HG03066 (cell line): ENCODE data around the gene DOC2B.
"Not testable (repeated sequence)": the region's sequence is repeated elsewhere in the genome, so short reads cannot be mapped to it uniquely, and the experiment has no call there.

Source experiments
- ATAC-seq: cut with Tn5 transposase; IDR thresholded peaks from one replicate; pipeline ENCODE4 v1.9.1; 2021; ENCODE audit warnings: low read depth; ENCODE audit not compliant: unreplicated experiment

Gene DOC2B

GRCh38 chr17:193426-193810 lies 12.0 kb upstream of the DOC2B start:
- no peak for ATAC-seq

GRCh38 chr17:192666-193425 lies 11.4 kb upstream of the DOC2B start:
- no peak for ATAC-seq

GRCh38 chr17:189444-189843 lies 8.0 kb upstream of the DOC2B start:
- no peak for ATAC-seq

GRCh38 chr17:187130-187529 lies 5.7 kb upstream of the DOC2B start:
- no peak for ATAC-seq

GRCh38 chr17:185445-186138 lies 4.1 kb upstream of the DOC2B start:
- ATAC-seq: no peak

GRCh38 chr17:183021-183420 lies 1.6 kb upstream of the DOC2B start:
- no peak for ATAC-seq

GRCh38 chr17:182050-182751 lies 751 bp upstream of the DOC2B start:
- no peak for ATAC-seq

- ATAC-seq: no peak
Measured at GRCh38 chr17:180381-181244, 837 bp downstream of the DOC2B start.

- no peak for ATAC-seq
Measured at GRCh38 chr17:179781-180380, 1.6 kb downstream of the DOC2B start.

- ATAC-seq: no peak
Measured at GRCh38 chr17:179066-179432, 2.4 kb downstream of the DOC2B start.

- ATAC-seq: no peak
Measured at GRCh38 chr17:178292-179065, 3.0 kb downstream of the DOC2B start.

- no peak for ATAC-seq
Measured at GRCh38 chr17:177762-178161, 3.7 kb downstream of the DOC2B start.

- ATAC-seq: no peak
Measured at GRCh38 chr17:177155-177554, 4.3 kb downstream of the DOC2B start.

GRCh38 chr17:173166-173911 lies 8.1 kb downstream of the DOC2B start:
- no peak for ATAC-seq

- no peak for ATAC-seq
Measured at GRCh38 chr17:172401-172800, 9.0 kb downstream of the DOC2B start.

- ATAC-seq: no peak
Measured at GRCh38 chr17:171871-172270, 9.6 kb downstream of the DOC2B start.

- no peak for ATAC-seq
Measured at GRCh38 chr17:170130-170670, 11.2 kb downstream of the DOC2B start.

- not testable (repeated sequence) for ATAC-seq
Measured at GRCh38 chr17:168614-169013, 12.8 kb downstream of the DOC2B start.

- ATAC-seq: no peak
Measured at GRCh38 chr17:165939-166338, 15.5 kb downstream of the DOC2B start.
